HG03354 (cell line): ENCODE measurements around the gene MGAT5B.

Experiments
- ATAC-seq: cut with Tn5 transposase; IDR thresholded peaks from one replicate; pipeline ENCODE4 v1.9.1; 2021; ENCODE audit warnings: mild to moderate bottlenecking; ENCODE audit not compliant: unreplicated experiment, poor library complexity, severe bottlenecking

Gene MGAT5B

DNA sequence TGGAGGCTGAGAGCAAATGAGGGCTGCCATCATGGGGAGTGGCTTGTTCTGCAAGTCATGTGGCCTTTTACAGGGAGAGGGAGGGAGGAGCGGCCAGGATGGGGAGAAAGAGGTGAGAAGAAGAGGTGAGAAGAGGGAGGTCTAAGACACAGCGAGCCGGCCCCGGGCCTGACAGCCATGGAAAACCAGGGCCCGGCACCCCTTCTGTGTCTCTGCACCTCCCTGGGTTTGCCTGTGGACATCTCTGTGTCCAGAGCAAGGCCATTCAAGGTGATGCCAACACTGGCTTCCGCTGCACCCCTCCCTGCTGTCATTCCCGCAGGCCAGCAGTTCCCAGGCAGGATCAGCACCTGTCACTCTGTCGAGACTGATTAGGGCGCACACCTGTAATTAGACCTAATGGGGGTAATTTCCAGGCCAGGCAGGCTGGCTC lies 75.6 kb downstream of the MGAT5B start:
- ATAC-seq, result no peak

DNA sequence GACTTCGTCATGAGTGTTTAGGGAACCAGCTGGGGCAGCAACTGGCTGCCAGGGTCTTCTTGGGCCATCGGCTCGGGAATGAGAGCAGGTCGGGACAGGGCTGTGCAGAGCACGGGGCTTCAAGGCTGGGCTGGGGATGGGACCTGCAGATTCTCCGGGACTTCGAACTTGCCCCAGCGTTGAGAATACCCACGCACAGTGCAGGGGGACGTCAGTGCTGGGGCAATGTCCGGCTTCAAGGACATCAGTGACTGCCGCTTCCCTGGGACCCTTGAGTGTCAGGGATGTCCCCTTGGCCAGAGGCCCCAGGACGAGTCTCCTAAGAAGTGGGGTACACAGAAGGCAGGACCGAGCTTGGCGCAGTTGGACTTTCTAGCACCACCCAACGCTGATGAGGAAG lies 76.3 kb downstream of the MGAT5B start:
- ATAC-seq, result no peak

DNA sequence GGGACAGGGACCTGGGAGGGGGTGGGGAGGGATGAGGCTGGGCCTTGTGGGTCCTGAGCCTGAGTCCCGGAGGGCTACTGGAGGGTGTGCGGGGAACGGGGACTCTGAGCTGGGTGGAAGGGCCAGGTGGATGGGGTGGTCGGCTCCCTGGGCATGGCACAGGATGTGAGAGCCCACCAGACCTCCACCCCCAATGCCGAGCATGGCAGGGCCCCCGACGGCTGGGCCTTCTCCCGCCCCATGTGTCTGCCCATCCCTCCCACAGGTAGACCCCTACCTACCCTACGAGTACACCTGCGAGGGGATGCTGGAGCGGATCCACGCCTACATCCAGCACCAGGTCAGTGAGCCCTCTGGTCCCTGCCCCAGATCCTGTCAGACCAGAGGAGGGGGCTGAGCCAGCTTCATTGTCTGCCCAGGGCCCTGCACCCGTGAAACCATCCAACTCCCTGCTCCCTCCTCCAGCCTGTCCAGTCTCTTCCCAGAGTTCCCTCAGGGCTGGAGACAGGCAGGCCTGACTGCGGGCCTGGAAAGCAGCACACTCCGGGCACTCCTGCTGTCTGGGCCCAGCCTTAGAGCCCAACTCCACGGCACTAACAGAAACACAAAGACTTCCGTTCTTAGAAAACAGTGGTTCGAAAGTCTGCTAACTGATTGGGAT lies 78.0 kb downstream of the MGAT5B start:
- no peak for ATAC-seq

DNA sequence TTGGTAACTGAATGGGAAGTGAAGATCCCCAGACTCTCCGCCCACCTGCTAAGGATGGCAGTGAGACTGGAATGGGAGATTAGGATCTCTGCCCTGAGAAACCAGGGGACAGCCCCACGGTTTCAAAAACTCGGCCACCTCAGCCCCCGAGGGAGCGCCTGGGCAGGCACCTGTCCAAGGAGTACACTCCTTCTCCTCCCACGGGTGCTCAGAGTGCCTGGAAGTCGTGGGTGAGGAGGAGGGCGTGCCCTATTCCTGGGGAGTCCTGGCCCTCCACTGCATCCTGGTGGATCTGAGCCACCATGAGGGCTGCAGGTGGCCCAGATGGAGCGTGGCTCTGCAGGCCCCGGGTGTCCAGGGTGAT lies 78.5 kb downstream of the MGAT5B start:
- ATAC-seq, result no peak

DNA sequence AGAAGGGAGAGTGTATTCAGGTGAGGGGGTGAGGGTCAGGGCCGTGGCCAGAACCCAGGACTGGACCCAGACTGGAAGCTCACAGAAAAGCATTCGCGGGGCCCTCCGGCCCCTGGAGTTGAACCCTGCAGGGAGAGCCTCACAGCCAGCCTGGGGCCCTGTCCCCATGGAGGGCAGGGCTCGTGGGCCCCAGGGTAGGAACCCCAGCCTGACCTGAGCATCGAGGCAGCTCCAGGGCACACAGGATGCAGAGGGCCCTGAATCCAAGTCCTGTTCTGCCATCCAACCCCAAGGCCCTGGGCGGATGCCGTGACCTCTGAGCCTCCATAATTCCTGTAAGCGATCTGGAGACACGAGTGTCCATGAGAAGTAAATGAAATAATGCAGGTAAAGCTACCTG lies 79.1 kb downstream of the MGAT5B start:
- ATAC-seq, result no peak

DNA sequence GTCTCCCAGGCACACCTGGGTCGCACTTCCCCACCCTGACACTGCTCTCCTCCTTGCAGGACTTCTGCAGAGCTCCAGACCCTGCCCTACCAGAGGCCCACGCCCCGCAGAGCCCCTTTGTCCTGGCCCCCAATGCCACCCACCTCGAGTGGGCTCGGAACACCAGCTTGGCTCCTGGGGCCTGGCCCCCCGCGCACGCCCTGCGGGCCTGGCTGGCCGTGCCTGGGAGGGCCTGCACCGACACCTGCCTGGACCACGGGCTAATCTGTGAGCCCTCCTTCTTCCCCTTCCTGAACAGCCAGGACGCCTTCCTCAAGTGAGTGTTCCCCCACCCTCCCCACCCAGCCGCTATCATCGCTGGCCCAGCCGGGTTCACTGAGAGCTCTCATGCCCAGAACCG lies 79.6 kb downstream of the MGAT5B start:
- no peak for ATAC-seq

DNA sequence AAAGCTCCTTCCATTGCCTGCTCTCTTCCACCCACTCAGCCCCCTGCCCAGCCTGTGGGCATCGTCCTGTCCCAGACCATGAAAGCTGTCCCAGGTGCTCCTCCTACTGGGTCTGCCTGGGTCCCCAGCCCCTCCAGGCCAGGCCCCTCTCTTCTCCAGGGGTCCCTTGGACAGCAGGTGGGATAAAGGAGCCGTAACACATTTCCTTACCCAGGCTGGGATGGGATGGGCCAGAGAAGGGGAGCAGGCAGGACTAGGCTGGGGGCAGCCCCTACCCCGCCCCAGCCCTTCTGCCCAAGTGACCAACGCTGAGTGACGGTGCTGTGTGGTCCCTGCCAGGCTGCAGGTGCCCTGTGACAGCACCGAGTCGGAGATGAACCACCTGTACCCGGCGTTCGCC lies 80.1 kb downstream of the MGAT5B start:
- no peak for ATAC-seq

DNA sequence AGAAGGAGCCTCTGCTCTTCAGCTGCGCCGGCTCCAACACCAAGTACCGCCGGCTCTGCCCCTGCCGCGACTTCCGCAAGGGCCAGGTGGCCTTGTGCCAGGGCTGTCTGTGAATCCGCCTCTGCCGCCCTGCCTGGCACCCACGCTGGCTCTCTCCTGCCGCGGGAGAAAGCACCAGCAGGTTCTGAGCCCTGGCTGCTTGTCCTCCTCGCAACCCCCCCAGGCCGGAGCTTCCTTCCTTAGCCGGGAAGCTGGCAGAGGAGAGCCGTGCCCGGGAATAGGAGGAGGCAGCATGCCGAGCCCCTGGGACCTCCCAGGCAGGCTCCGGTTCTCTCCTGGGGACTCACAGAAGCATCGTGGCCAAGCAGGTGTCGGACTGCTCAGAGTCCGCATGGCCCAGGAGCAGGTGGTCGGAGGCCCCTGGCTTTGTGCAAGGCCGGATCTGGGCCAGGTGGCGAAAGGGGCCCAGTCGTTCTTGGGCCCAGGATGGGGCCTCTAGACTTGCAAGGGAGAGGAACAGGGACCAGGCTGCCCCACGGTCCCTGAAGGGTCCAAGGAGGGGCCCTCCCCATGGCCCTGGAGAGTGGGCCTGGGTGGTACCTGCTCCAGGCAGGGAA lies 80.6 kb downstream of the MGAT5B start:
- ATAC-seq, result no peak

DNA sequence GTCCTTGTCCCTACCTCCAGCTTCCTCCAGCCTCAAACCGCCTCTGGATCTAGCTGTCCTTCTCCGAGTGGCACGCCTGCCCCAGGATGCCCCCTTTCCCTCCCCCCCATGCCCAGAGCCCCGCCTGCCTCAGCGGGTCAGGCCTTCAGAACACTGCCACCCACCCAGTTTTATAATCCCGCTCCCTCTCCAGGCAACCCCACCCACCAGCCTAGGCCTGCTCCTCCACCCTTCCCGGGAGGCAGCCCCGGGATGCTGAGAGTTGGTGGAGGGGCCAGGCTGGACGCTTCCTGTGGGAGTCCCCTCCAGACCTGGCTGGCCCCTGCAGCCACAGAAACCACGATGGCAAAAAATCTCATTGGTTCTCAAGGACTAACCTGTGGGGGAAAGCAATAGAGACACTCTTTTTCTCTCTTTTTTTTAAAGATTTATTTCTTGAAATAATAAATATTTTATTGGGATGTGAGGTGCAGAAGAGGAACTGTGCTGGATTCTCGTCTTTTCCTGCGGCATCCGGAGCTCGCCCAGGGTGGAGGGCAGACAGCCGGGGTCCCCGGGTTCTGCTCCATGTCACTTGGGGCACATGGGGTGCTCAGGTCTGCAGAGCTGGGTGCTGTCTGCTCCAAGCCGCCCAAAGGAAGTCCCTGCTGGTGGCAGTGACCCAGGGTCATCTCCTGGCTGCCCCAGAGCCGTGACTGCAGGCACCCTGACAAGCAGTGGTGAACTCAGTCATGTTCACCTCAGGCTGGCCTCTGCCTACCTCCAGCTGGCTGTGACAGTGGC lies 81.9 kb downstream of the MGAT5B start:
- ATAC-seq, result no peak

DNA sequence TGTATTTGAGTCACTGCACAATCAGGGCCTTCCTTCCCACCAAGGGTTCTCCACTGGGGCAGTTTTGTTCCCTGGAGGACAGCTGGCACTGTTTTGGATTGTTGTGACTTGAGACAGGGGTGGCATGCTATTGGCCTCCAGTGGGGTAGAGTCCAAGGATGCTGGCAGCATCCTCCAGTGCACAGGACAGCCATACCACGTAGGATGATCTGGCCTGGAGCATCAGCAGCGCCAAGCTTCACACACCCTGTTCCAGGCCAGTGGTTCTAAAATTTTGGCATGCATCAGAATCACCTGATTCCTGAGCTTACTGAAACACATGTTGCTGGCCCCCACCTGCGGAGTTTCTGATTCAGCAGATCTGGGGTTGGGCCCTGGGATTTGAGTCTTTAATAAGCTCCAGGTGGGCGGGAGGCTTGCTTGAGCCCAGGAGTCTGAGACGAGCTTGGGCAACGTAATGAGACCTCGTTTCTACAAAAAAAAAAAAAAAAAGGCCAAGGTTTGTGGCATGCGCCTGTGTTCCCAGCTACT lies 83.2 kb downstream of the MGAT5B start:
- no peak for ATAC-seq

DNA sequence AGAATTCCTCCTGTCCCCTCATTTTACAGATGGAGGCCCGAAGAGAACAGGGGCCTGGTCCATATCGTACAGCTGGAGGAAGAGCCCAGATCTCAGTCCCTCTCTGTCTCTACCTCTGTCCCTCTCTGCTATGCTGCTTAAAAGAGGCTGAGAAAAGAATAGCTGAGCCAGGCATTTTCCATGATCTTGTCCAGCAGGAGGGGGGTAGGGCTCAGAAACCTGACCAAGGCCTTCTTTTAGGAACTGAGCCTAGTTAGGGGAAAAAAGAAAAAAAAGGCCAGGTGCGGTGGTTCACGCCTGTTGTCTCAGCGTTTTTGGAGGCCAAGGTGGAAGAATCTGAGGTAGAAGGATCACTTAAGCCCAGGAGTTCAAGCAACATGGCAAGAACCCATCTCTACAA lies 84.2 kb downstream of the MGAT5B start:
- no peak for ATAC-seq

DNA sequence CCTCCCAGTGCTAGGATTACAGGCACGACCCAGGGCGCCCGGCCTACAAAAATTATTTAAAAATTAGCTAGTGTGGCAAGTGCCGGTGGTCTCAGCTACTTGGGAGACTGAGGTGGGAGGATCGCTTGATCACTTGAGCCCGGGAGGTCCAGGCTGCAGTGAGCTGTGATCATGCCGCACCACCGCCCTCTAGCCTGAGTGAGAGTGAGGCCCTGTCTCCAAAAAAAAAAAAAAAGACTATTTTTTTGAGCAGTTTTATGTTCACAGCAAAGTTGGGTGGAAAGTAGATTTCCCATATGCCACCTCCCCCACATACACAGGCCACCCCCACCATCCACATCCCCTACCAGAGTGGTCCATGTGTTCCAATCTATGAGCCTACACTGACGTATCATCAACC lies 84.9 kb downstream of the MGAT5B start:
- ATAC-seq, result no peak

DNA sequence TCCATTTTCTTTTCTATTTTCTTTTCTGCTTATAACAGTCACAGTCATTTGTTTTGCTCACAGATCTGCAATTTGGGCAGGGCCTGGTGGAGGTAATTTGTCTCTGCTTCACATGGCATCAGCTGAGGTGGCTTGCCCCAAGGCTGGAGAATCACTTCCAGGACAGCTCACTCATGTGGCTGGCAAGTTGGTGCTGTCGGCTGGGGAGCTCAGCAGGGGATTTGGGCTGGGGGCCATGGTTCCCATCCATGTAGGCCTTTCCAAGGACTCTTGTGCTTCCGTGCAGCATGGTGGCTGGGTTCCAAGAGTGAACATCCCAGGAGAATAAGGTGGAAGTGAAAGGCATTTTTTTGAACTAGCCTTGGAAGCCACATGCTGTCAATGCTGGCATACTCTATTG lies 85.7 kb downstream of the MGAT5B start:
- ATAC-seq, result no peak

DNA sequence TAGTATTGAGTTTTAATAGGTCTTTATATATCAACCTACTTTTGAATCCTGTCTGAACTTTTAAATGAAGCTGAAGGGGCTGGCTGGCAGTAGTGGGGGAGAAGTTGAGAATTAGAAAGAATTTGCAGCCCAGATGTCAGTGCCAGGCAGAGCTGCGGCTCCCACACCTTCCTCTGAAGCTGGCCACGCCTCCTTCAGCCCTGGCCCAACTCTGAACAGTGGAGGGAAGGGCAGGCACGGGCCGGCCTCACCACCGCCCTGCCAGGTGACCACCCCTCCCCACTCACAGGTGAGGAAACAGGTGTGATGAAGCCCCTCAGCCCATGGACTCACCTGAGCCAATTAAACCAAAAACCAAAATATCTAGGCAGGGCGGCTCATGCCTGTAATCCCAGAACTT lies 87.0 kb downstream of the MGAT5B start:
- no peak for ATAC-seq

DNA sequence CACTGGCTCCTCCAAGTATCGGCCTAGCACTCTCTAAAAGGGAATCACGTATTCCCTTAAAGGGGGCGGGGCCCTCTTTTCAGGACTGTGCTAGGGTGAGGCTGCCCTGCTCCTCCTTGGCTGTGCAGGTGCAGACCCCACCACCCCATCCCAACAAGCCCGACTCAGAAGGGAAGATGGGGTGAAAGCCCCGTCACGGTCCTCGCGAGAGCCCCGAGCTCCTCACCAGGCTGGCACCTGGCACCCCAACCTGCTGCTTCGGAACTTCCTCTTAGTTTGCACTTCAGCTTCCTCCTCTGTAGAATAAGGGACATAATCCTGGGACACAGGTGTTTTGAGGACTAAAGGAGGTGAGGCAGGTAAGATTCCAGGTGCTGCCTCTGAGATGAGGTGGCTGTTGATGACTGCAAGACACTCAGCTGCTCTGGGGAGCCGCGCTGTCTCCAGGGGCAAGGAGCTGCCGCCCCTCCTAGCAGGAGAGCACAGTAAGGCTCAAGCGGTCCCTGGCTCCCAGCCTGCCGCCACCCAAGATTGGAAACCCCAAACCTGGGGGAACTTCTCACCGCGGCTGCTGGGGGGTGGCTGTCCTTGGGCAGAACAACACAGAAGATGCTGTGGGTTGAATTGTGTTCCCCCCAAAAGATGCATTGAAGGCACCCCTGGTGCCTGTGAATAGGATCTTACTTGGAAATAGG lies 88.8 kb downstream of the MGAT5B start:
- no peak for ATAC-seq

DNA sequence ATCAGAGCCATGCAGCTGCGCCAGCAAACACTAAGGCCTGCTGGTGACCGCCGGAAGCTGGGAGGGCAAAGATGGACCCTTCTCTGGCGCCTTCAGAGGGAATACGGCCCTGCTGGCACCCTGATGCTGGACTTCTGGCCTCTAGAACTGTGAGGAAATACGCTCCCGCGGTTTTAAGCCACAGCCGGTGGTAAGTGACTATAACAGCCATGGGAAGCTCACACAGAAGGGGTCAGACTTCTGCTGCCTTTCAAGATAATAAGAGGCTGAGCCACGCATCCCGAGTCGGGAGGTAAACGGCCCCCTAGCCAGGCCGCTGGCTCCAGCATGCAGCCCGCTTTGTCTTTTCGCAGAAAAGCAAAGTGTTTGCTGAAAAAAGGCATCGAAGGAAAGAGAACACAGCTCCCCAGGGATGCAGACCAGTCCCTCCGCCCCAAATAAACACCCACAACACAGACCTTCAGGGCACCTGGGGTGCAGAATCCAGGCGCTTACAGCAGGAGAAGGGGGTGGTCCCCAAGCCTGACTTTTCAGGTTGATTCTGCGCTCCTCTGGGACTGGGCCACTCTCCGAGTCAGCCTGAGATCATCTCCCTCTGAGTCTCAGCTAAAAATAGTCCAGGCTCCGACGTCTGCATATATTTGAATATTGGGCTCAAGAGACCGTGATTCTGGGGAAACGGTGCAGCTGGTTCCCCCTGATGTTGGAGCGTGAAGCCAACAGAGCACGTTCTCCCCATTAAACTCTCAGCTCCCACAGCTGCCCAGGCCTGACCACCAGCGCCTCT lies 89.7 kb downstream of the MGAT5B start:
- no peak for ATAC-seq

DNA sequence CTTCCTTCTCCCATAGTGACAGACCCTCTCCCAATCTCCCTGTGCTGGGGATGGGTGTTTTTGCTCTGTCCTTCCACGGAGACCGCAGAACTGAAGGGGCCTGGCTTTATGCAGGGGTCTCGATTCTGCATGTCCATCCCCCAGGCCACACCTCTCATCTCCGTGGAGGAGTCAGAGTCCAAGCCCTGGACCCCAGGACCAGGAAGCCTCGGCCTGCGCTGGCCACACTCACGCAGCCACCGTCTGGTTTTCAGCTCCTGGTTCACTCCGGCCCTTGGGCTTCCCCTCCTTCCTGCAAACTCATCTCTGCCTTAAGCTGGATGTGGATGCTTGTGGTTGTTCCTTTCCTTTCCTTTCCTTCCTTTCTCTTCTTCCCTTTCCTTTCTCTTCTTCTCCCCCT lies 90.8 kb downstream of the MGAT5B start:
- no peak for ATAC-seq

DNA sequence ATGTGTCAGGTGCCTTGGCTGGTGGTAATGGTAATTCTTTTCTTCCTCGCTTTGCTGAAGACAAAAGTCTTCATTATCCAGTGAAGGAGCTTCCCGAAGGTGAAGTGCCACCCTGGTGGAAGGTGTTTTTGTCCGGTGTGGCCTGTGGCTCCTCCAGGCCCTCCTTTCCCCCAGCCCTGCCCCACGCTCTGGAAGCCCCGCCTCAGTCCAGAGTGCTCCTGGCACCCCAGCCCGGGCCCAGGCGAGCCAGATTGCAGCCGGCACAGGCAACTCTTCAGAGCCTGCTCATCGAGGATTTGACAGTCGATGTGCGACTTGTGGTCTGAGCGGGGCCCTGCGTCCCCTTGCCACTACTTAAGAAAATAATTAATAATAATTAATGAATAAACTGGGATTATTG lies 93.7 kb downstream of the MGAT5B start:
- ATAC-seq, result no peak

DNA sequence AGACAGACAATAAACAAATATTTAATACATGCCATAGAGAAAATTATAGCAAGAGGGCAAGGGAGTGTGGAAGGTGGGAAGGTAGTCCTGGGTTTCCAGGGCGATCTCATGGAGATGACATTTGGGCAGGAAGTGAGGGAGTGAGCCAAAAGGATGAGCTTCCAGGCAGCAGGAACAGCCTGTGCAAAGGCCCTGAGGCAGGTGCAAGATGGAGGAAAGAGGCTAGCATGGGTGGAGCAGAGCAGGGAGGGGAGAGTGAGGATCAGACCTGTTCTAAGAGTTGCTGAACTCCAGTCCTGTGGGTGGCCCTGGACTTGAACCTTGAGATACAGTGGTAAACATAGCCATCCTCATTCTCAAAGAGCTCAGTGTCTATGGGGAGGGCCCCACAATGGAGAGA lies 94.7 kb downstream of the MGAT5B start:
- no peak for ATAC-seq

DNA sequence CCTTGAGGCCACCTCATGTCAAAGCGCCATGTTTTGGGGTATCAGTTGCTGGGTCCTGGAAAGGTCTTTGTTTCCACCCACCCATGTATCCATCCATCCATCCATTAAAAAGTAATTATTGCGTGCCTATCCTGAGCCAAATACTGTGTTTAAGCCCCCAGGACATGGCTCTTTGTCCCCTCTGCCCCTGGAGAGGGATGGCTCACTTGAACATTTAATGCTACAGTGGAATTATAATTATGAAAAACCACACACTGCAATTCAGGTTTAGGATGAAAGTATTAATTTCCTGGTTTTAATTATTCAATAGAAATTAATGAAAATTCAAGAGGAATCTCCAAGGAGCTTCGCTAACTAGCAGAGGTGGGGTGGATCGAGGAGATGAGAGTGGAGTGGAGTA lies 97.8 kb downstream of the MGAT5B start:
- no peak for ATAC-seq
